Endothelial cell of umbilical vein (primary cell): ENCODE data around the gene SPSB3. TPM values are rescaled to one million over a fixed set of nuclear protein-coding genes. Genes with fewer than 3 reads are reported as not detected.

ENCODE experiments used
- BruUV-seq: library from RNA; stranded (reverse); fragments of 400-500 nt; replicated peaks from 2 replicates; lab custom pipeline; 2021; lab: Mats Ljungman, UMichigan
- CTCF ChIA-PET: fragments of 300-600, 350-600 bp; sonication (Branson Sonifier 250); formaldehyde crosslinking; loops from one replicate; lab custom pipeline; 2021; ENCODE audit warnings: antibody characterized with exemption, inconsistent platforms; lab: Charles Lee
- POLR2A ChIA-PET: fragments of 300-600, 350-600 bp; sonication (Branson Sonifier 250); formaldehyde crosslinking; loops from one replicate; lab custom pipeline; 2021; ENCODE audit warnings: antibody characterized with exemption, inconsistent platforms; lab: Charles Lee
- DNase-seq: peaks from one replicate; pipeline ENCODE4 v3.0.0-alpha.2; 2011; ENCODE audit warnings: low read depth, low spot score
- FAIRE-seq: peaks from 2 replicates; lab custom pipeline; 2011; peaks lifted over from hg19 to GRCh38; lab: Jason Lieb, UNC
- H2AFZ ChIP-seq: 2 replicates; pipeline ENCODE4 v1.6.0; 2012; ENCODE audit warnings: low read depth, low read length, control low read depth, inconsistent platforms
- H3K27ac ChIP-seq: 2 replicates; pipeline ENCODE4 v1.5.1; 2011; ENCODE audit warnings: low read depth, mild to moderate bottlenecking, control low read depth, low read length, moderate library complexity; ENCODE audit not compliant: insufficient read depth
- H3K27me3 ChIP-seq, 2 experiments: 2 replicates each; pipeline versions ENCODE4 v1.6.0 to v1.6.1; 2011; ENCODE audit warnings: low read length in 2 of 2, mixed read lengths in 1 of 2; ENCODE audit not compliant: control insufficient read depth in 2 of 2, insufficient read depth in 2 of 2
- H3K36me3 ChIP-seq, 2 experiments: 2 replicates in 1 of 2; 3 replicates in 1 of 2; pipeline ENCODE4 v1.5.1; 2011; ENCODE audit warnings: low read length in 2 of 2, mild to moderate bottlenecking in 1 of 2, moderate library complexity in 1 of 2; ENCODE audit not compliant: control insufficient read depth in 2 of 2, insufficient read depth in 2 of 2; ENCODE audit errors: extremely low read depth in 1 of 2
- H3K4me1 ChIP-seq: 3 replicates; pipeline ENCODE4 v1.5.1; 2011; ENCODE audit warnings: mild to moderate bottlenecking, low read length; ENCODE audit not compliant: control insufficient read depth, insufficient read depth; ENCODE audit errors: extremely low read depth
- H3K4me2 ChIP-seq: 2 replicates; pipeline ENCODE4 v1.6.1; 2011; ENCODE audit warnings: low read length, control low read depth, mixed read lengths; ENCODE audit not compliant: insufficient read depth
- H3K4me3 ChIP-seq, 3 experiments: fragments of 200-600 bp in 1 of 3; sonication (generic), shearing (Covaris generic) in 1 of 3; replicated peaks in 1 of 3; 2 replicates each; pipeline ENCODE4 v1.5.1; 2011 to 2016; ENCODE audit warnings: control low read depth in 3 of 3, low read length in 3 of 3, mild to moderate bottlenecking in 2 of 3, inconsistent platforms in 1 of 3, low read depth in 1 of 3, moderate library complexity in 1 of 3; ENCODE audit not compliant: insufficient read depth in 1 of 3
- H3K79me2 ChIP-seq: 2 replicates; pipeline ENCODE4 v1.6.0; 2012; ENCODE audit warnings: low read length, inconsistent platforms; ENCODE audit not compliant: control insufficient read depth, insufficient read depth
- H3K9ac ChIP-seq: replicated peaks from 2 replicates; pipeline ENCODE3; 2011; ENCODE audit warnings: low read length, control low read depth; ENCODE audit not compliant: insufficient read depth; ENCODE audit errors: extremely low read depth
- H3K9me1 ChIP-seq: replicated peaks from 3 replicates; pipeline ENCODE4 v1.6.0; 2011; ENCODE audit warnings: mild to moderate bottlenecking, low read length; ENCODE audit not compliant: control insufficient read depth, insufficient read depth; ENCODE audit errors: extremely low read depth
- H3K9me3 ChIP-seq: replicated peaks from 2 replicates; pipeline ENCODE4 v1.5.1; 2012; ENCODE audit warnings: low read length, inconsistent platforms; ENCODE audit not compliant: control insufficient read depth, insufficient read depth
- H4K20me1 ChIP-seq: replicated peaks from 2 replicates; pipeline ENCODE3; 2011; ENCODE audit warnings: mild to moderate bottlenecking, low read length; ENCODE audit not compliant: control insufficient read depth, insufficient read depth; ENCODE audit errors: extremely low read depth
- CTCF ChIP-seq, 2 donors: IDR thresholded peaks; 1 replicate in 1 of 2; 2 replicates in 1 of 2; pipeline ENCODE4 v1.5.1; 2011; ENCODE audit warnings: low read length in 2 of 2, mild to moderate bottlenecking in 2 of 2, moderate library complexity in 2 of 2, control low read depth in 1 of 2, inconsistent platforms in 1 of 2, low read depth in 1 of 2; ENCODE audit not compliant: insufficient read depth in 1 of 2; ENCODE audit errors: extremely low read depth in 1 of 2
- EZH2 ChIP-seq: IDR thresholded peaks from 2 replicates; pipeline ENCODE4 v1.6.1; 2012; ENCODE audit warnings: borderline replicate concordance, low read depth, mild to moderate bottlenecking, moderate library complexity, low read length, inconsistent platforms; ENCODE audit not compliant: severe bottlenecking
- FOS ChIP-seq: IDR thresholded peaks from 2 replicates; pipeline ENCODE4 v1.6.1; 2011; ENCODE audit warnings: mild to moderate bottlenecking, low read length, moderate library complexity, borderline replicate concordance; ENCODE audit not compliant: insufficient read depth
- GATA2 ChIP-seq: IDR thresholded peaks from 2 replicates; pipeline ENCODE4 v1.7.0; 2011; ENCODE audit warnings: low read depth, mild to moderate bottlenecking, moderate library complexity, mixed read lengths, low read length; ENCODE audit not compliant: insufficient read length, insufficient read depth
- JUN ChIP-seq: IDR thresholded peaks from 2 replicates; pipeline ENCODE4 v1.6.1; 2011; ENCODE audit warnings: borderline replicate concordance, low read depth; ENCODE audit not compliant: insufficient read length, insufficient read depth
- MYC ChIP-seq: IDR thresholded peaks from one replicate; pipeline ENCODE4 v1.6.1; 2011; ENCODE audit warnings: mild to moderate bottlenecking, low read depth, low read length
- POLR2A ChIP-seq: IDR thresholded peaks from 2 replicates; pipeline ENCODE4 v1.6.1; 2012; ENCODE audit warnings: low read depth, mild to moderate bottlenecking, control low read depth, low read length
- dilution Hi-C: fragments of 300-500 bp; cut with MboI; formaldehyde crosslinking; loops from one replicate; pipeline ENCODE4 v1.15.0; 2019; ENCODE audit warnings: low sequenced_read_pairs; ENCODE audit not compliant: extremely low pct_ligation_motif_present
- intact Hi-C: fragments of 100-400 bp; cut with micrococcal nuclease; formaldehyde crosslinking; loops from one replicate; pipeline ENCODE4 v1.10.0; 2022
- polyA plus RNA-seq, 4 experiments: library from polyadenylated mRNA; depleted of rRNA in 3 of 4; stranded (reverse) in 3 of 4; unstranded in 1 of 4; fragments of >200 nt; gene quantifications; 2 replicates each; pipeline versions ENCODE4 v1.2.1 to v1.2.3, GENCODE V29; 2011 to 2012; ENCODE audit warnings: missing spikeins in 1 of 4
- total RNA-seq: library from RNA; stranded (reverse); gene quantifications from 2 replicates; pipeline ENCODE4 v1.2.3, GENCODE V29; 2021

Gene SPSB3
- total and polyA plus RNA-seq, 2 donors (not counting 3 experiments of a cell fraction or from before 2014, with no cell fraction given) = 39.0 to 86.2 TPM

DNA sequence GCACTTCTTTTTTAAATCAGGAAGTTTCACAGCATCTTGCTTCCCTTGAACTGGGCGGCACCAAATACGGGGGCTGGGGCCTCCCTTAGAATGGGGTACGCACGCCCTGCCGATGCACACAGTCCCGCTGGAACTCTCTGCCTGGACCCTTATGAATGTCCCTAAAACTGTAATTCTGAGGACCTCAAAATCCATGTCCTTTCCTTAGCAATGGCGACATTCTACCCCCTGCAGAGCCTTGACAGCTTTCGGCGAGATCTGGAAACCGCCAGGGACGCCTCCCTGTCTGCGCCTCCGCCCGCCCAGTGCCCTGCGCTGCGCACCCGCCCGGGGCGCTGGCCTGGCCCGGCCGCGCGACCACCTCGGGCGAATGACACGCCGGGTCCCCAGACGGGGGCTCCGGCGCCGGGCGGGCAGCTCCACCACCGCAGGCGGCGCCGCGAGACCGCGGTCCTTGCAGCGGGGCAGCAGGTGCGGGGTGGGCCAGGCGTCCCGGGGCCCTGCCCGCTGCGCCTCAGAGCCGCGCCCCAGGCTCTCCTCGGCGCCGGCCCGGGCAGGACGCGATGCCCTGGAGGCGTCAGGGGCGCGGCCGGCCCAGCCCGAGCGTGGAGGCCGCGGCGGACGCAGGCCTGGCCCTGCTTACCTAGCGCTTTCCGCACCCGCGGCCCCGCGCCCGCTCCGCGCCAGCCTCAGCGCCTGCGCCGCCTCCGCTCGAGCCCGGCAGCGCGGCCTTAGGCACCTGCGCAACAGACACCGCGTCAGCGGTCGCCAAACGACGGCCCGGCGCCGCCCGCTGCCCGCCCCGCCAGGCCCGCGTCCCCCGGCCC is 43.7 kb upstream of the SPSB3 start:
- no peak overlapping the region for H3K9ac ChIP-seq
- H3K4me3 ChIP-seq = peak overlapping the region; percentile 37 to 91 (median 75)
- H3K4me2 ChIP-seq = peak overlapping the region; percentile 74
- dilution Hi-C loops (no loop called here), intact Hi-C loops (loop anchor here (2.0 kb wide), 1 partner anchor 43 kb away; the partner anchor contains the start of genes NUBP2 and SPSB3)
- peaks cover 20% of the 10 kb centered on the region for H3K4me1 ChIP-seq
- peak; percentile 50 for DNase-seq
- no peaks in the 10 kb centered on the region for H3K9me3 ChIP-seq
- no peaks in the 10 kb centered on the region for H3K27me3 ChIP-seq
- no peak for TF ChIP-seq JUN
- H2AFZ ChIP-seq = peak overlapping the region; percentile 39
- CTCF ChIA-PET = interaction anchor here (0.8 to 1.5 kb wide), 2 partner anchors 44 to 278 kb away, joined by 3 read pairs; partner anchors contain the start of genes NUBP2 and SPSB3
- peaks cover 22% of the 10 kb centered on the region for H3K79me2 ChIP-seq
- POLR2A ChIA-PET = no interaction called here
- H4K20me1 ChIP-seq = no peaks in the 10 kb centered on the region
- FAIRE-seq = peak; percentile 35
- no TSS peak for BruUV-seq
- no peaks in the 10 kb centered on the region for H3K9me1 ChIP-seq
- peaks cover 0 to 10% of the 10 kb centered on the region in 2 experiments for H3K36me3 ChIP-seq
- H3K27ac ChIP-seq = no peak overlapping the region

- FAIRE-seq (no peak), DNase-seq (no peak)
- H2AFZ ChIP-seq = no peak overlapping the region
- no peaks in the 10 kb centered on the region for H3K9me3 ChIP-seq
- H3K9me1 ChIP-seq = no peaks in the 10 kb centered on the region
- peaks cover 20% of the 10 kb centered on the region for H3K4me1 ChIP-seq
- dilution Hi-C loops (no loop called here), intact Hi-C loops (no loop called here)
- H3K36me3 ChIP-seq = peaks cover 0 to 12% of the 10 kb centered on the region in 2 experiments
- H3K4me3 ChIP-seq = peak overlapping the region in 2 of 3 experiments; percentile 61 to 91
- H3K79me2 ChIP-seq = peaks cover 22% of the 10 kb centered on the region
- no peak overlapping the region for H3K9ac ChIP-seq
- ChIA-PET CTCF (interaction anchor here (2.1 to 2.5 kb wide), 2 partner anchors 12 to 43 kb away, joined by 6 to 16 read pairs; partner anchors contain the start of genes NUBP2 and SPSB3), POLR2A (no interaction called here)
- H3K27me3 ChIP-seq = no peaks in the 10 kb centered on the region
- no peak overlapping the region for H3K27ac ChIP-seq
- no peaks in the 10 kb centered on the region for H4K20me1 ChIP-seq
- TSS peak; percentile 14 for BruUV-seq
- no peak for TF ChIP-seq GATA2
- TF ChIP-seq EZH2 = no peak
- no peak for TF ChIP-seq FOS
- no peak for TF ChIP-seq POLR2A
- no peak for TF ChIP-seq JUN
- no peak for TF ChIP-seq MYC
- TF ChIP-seq CTCF (IDR thresholded peaks at IDR 0.05; ENCODE audit: extremely low read depth in 1 of 2, insufficient read depth in 1 of 2, low read depth in 1 of 2, low read length in 2 of 2) = no peak
- H3K4me2 ChIP-seq = peak overlapping the region; percentile 74
These were observed 43.1 kb upstream of the SPSB3 start for GRCh38 chr16:1825381-1825863.
